NCI-H1417 (cell line): ENCODE results near the gene OPN1LW.
"Not testable (repeated sequence)": the region's sequence is repeated elsewhere in the genome, so short reads cannot be mapped to it uniquely, and the experiment has no call there.

Experiments used
- DNase-seq, 3 experiments: peaks; one replicate each; lab custom pipeline; 2025; lab: John Stamatoyannopoulos, UW

The OPN1LW gene

GRCh38 chrX:154135458-154136229, 8.4 kb upstream of the OPN1LW start:
- no peak for DNase-seq

GRCh38 chrX:154136627-154137161, 7.3 kb upstream of the OPN1LW start:
- DNase-seq = peak; percentile 65 to 76 (median 71)

GRCh38 chrX:154138857-154139256, 5.2 kb upstream of the OPN1LW start:
- DNase-seq = no peak

- DNase-seq = no peak
Measured at GRCh38 chrX:154140206-154140605, 3.8 kb upstream of the OPN1LW start.

GRCh38 chrX:154140742-154141141, 3.3 kb upstream of the OPN1LW start:
- no peak for DNase-seq

GRCh38 chrX:154142386-154142785, 1.7 kb upstream of the OPN1LW start:
- no peak for DNase-seq

GRCh38 chrX:154142950-154143745, 895 bp upstream of the OPN1LW start:
- DNase-seq = no peak

GRCh38 chrX:154151030-154151429, 7.0 kb downstream of the OPN1LW start:
- not testable (repeated sequence) for DNase-seq

GRCh38 chrX:154156221-154156620, 12.2 kb downstream of the OPN1LW start:
- not testable (repeated sequence) for DNase-seq

- DNase-seq = not testable (repeated sequence)
Measured at GRCh38 chrX:154157207-154157606, 13.2 kb downstream of the OPN1LW start.

GRCh38 chrX:154159345-154159744, 15.3 kb downstream of the OPN1LW start:
- not testable (repeated sequence) for DNase-seq

GRCh38 chrX:154164902-154165301, 20.9 kb downstream of the OPN1LW start:
- not testable (repeated sequence) for DNase-seq

GRCh38 chrX:154168384-154168783, 24.3 kb downstream of the OPN1LW start:
- DNase-seq = not testable (repeated sequence)

GRCh38 chrX:154172535-154172943, 28.5 kb downstream of the OPN1LW start:
- not testable (repeated sequence) for DNase-seq

- DNase-seq = not testable (repeated sequence)
Measured at GRCh38 chrX:154174356-154174755, 30.3 kb downstream of the OPN1LW start.

- DNase-seq = not testable (repeated sequence)
Measured at GRCh38 chrX:154182296-154182695, 38.3 kb downstream of the OPN1LW start, which contains the start of gene OPN1MW. TSS of gene OPN1MW (plus strand) at chrX:154182596. CDS start at chrX:154182678, 82 bp downstream.

- not testable (repeated sequence) for DNase-seq
Measured at GRCh38 chrX:154183794-154184193, 39.8 kb downstream of the OPN1LW start.

GRCh38 chrX:154192846-154193245, 48.8 kb downstream of the OPN1LW start:
- not testable (repeated sequence) for DNase-seq

GRCh38 chrX:154194316-154194715, 50.3 kb downstream of the OPN1LW start:
- DNase-seq = not testable (repeated sequence)

- not testable (repeated sequence) for DNase-seq
Measured at GRCh38 chrX:154196466-154196865, 52.4 kb downstream of the OPN1LW start.
